Neural cell (in vitro differentiated cells): Measurements from ENCODE around the gene KDM4B. TPM values are rescaled to one million over a fixed set of nuclear protein-coding genes. Genes with fewer than 3 reads are reported as not detected.

Source experiments
- H2AFZ ChIP-seq: fragments of 200-600, 300-800 bp; sonication (generic), shearing (Covaris generic); 2 replicates; pipeline ENCODE4 v1.6.0; 2014; ENCODE audit warnings: low read depth, mild to moderate bottlenecking, antibody characterized with exemption, low read length, moderate library complexity
- H3F3A ChIP-seq: fragments of 200-600 bp; shearing (Covaris generic); 2 replicates; pipeline ENCODE4 v1.6.1; 2016; ENCODE audit warnings: mild to moderate bottlenecking, moderate library complexity, mixed read lengths, antibody characterized with exemption, low read length; ENCODE audit not compliant: insufficient read depth, poor library complexity, severe bottlenecking
- H3K27ac ChIP-seq: fragments of 200-600, 300-800 bp; sonication (generic), shearing (Covaris generic); 2 replicates; pipeline ENCODE4 v1.5.1; 2014; ENCODE audit warnings: mild to moderate bottlenecking, low read length, moderate library complexity
- H3K27me3 ChIP-seq: fragments of 300-800, 200-600 bp; sonication (generic), shearing (Covaris generic); 2 replicates; pipeline ENCODE4 v1.6.0; 2014; ENCODE audit warnings: mild to moderate bottlenecking, low read depth, low read length, moderate library complexity; ENCODE audit not compliant: insufficient read depth
- H3K36me3 ChIP-seq: fragments of 300-800, 200-600 bp; sonication (generic), shearing (Covaris generic); 2 replicates; pipeline ENCODE4 v1.5.1; 2014; ENCODE audit warnings: mild to moderate bottlenecking, antibody characterized with exemption, low read length, moderate library complexity; ENCODE audit not compliant: insufficient read depth
- H3K4me2 ChIP-seq: fragments of 300-800, 200-600 bp; sonication (generic), shearing (Covaris generic); 2 replicates; pipeline ENCODE4 v1.6.0; 2014; ENCODE audit warnings: mild to moderate bottlenecking, low read length
- H3K4me3 ChIP-seq: fragments of 300-800, 200-600 bp; sonication (generic), shearing (Covaris generic); 2 replicates; pipeline ENCODE4 v1.5.1; 2014; ENCODE audit warnings: mild to moderate bottlenecking, low read length, moderate library complexity
- H3K79me2 ChIP-seq: fragments of 200-600 bp; shearing (Covaris generic); replicated peaks from 2 replicates; pipeline ENCODE4 v1.6.0; 2014; ENCODE audit warnings: mild to moderate bottlenecking, low read length, moderate library complexity; ENCODE audit not compliant: insufficient read depth
- H3K9ac ChIP-seq: fragments of 300-800, 200-600 bp; sonication (generic), shearing (Covaris generic); 2 replicates; pipeline ENCODE4 v1.6.1; 2016; ENCODE audit warnings: mild to moderate bottlenecking, low read length, mixed read lengths
- H3K9me2 ChIP-seq: fragments of 200-600 bp; shearing (Covaris generic); 2 replicates; pipeline ENCODE4 v1.6.1; 2016; ENCODE audit warnings: mild to moderate bottlenecking, low read length, mixed read lengths; ENCODE audit not compliant: insufficient read depth
- H3K9me3 ChIP-seq: fragments of 200-600, 300-800 bp; sonication (generic), shearing (Covaris generic); 2 replicates; pipeline ENCODE4 v1.6.1; 2016; ENCODE audit warnings: mild to moderate bottlenecking, mixed run types, low read length, moderate library complexity, mixed read lengths
- H4K20me1 ChIP-seq: fragments of 200-600 bp; shearing (Covaris generic); 2 replicates; pipeline ENCODE4 v1.6.1; 2016; ENCODE audit warnings: mild to moderate bottlenecking, mixed run types; ENCODE audit not compliant: insufficient read depth
- CTCF ChIP-seq: fragments of 450-650 bp; IDR thresholded peaks from 2 replicates; pipeline ENCODE4 v1.5.1; 2014; ENCODE audit warnings: antibody characterized with exemption, mild to moderate bottlenecking, moderate library complexity; ENCODE audit not compliant: poor library complexity, severe bottlenecking
- EP300 ChIP-seq: fragments of 450-650 bp; conservative IDR thresholded peaks from 2 replicates; pipeline ENCODE4 v1.6.1; 2014; ENCODE audit warnings: antibody characterized with exemption, mild to moderate bottlenecking, moderate library complexity; ENCODE audit not compliant: poor library complexity, severe bottlenecking
- EZH2 ChIP-seq: fragments of 200-600, 300-800 bp; shearing (Covaris generic), sonication (generic); IDR thresholded peaks from 2 replicates; pipeline ENCODE4 v1.6.1; 2014; ENCODE audit warnings: antibody characterized with exemption, low read length, borderline replicate concordance, mild to moderate bottlenecking; ENCODE audit not compliant: insufficient read depth, poor library complexity, severe bottlenecking
- MXI1 ChIP-seq: fragments of 450-650 bp; conservative IDR thresholded peaks from 2 replicates; pipeline ENCODE4 v1.6.1; 2014; ENCODE audit warnings: antibody characterized with exemption, mild to moderate bottlenecking; ENCODE audit not compliant: poor library complexity, severe bottlenecking
- POLR2AphosphoS5 ChIP-seq: IDR thresholded peaks from 2 replicates; pipeline ENCODE4 v1.6.1; 2012
- RAD21 ChIP-seq: fragments of 450-650 bp; conservative IDR thresholded peaks from 2 replicates; pipeline ENCODE4 v1.6.1; 2014; ENCODE audit warnings: antibody characterized with exemption, mild to moderate bottlenecking, moderate library complexity
- REST ChIP-seq: IDR thresholded peaks from 2 replicates; pipeline ENCODE4 v1.6.1; 2012; ENCODE audit warnings: borderline replicate concordance
- SMC3 ChIP-seq: fragments of 450-650 bp; conservative IDR thresholded peaks from 2 replicates; pipeline ENCODE4 v1.6.1; 2014; ENCODE audit warnings: antibody characterized with exemption, mild to moderate bottlenecking, moderate library complexity; ENCODE audit not compliant: poor library complexity
- TAF1 ChIP-seq: IDR thresholded peaks from 2 replicates; pipeline ENCODE4 v1.6.1; 2012; ENCODE audit warnings: low read depth
- polyA plus RNA-seq: library from polyadenylated mRNA; depleted of rRNA; stranded (reverse); fragments of >200 nt; gene quantifications from 2 replicates; pipeline ENCODE4 v1.2.3, GENCODE V29; 2014

The KDM4B gene
- polyA plus RNA-seq, 1 donor from 2014 or later, result 19.1 TPM

DNA sequence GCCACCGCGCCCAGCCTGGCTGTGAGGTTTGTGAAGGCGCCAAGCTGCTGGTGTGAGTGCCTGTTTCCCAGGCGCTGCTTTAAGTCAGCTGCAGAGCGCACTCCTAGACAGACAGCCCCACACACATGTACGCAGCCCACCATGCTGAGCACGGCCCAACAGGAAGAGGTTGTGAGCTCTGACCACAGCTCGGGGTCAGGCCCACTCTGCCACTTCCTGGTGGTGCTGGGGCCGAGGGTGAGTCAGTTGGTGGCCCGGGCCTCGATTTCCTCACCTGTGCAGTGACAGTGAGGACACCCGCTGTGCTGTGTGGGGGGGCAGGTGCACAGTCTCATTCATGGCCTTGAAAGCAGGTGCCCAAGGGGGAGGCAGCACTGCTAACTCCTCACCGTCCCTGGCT lies 106.7 kb downstream of the KDM4B start:
- H4K20me1 ChIP-seq, result no peaks in the 10 kb centered on the region

DNA sequence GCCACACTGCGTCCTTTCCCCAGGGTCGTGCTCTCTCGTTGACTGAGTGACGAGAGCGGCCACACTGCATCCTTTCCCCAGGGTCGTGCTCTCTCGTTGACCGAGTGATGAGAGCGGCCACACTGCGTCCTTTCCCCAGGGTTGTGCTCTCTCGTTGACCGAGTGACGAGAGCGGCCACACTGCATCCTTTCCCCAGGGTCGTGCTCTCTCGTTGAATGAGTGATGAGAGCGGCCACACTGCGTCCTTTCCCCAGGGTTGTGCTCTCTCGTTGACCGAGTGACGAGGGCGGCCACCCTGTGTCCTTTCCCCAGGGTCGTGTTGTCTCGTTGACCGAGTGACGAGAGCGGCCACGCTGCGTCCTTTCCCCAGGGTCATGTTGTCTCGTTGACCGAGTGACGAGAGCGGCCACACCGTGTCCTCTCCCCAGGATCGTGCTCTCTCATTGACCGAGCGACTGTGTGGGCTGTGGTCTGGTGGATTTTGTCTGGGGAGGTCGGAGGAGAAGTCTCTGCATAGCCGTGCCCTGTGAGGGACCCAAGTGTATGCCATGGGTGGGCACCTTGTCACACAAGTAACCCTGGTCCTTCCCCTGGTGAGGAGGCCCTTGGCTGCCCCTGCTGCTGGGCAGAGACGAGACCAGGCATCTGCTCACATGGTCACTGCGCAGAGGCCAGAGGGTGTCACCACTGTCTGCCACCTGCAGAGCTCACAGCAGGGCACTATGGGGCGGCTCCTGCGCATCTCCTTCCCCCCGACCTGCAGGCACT lies 107.7 kb downstream of the KDM4B start:
- Histone ChIP-seq H3K9ac (peak overlapping the region; percentile 56), H3K9me3 (no peaks in the 10 kb centered on the region), H4K20me1 (no peaks in the 10 kb centered on the region), H3K27ac (peak overlapping the region; percentile 83), H3K27me3 (no peaks in the 10 kb centered on the region), H3F3A (no peaks in the 10 kb centered on the region), H2AFZ (no peak overlapping the region), H3K4me3 (no peak overlapping the region), H3K9me2 (no peaks in the 10 kb centered on the region), H3K36me3 (no peaks in the 10 kb centered on the region), H3K4me2 (no peak overlapping the region), H3K79me2 (no peaks in the 10 kb centered on the region)
- TF ChIP-seq MXI1, result no peak
- TF ChIP-seq EP300, result no peak
- no peak for TF ChIP-seq REST
- TF ChIP-seq SMC3, result no peak
- no peak for TF ChIP-seq TAF1

More for the DNA sequence above, 106.7 kb downstream of the KDM4B start:
- no peaks in the 10 kb centered on the region for H3K9me3 ChIP-seq
- H3K9ac ChIP-seq, result no peak overlapping the region
- no peaks in the 10 kb centered on the region for H3K9me2 ChIP-seq
- no peak overlapping the region for H3K27ac ChIP-seq
- H3K27me3 ChIP-seq, result no peaks in the 10 kb centered on the region
- TF ChIP-seq RAD21 (no peak), POLR2AphosphoS5 (no peak), EZH2 (no peak), SMC3 (no peak), REST (no peak), TAF1 (no peak), CTCF (no peak), MXI1 (no peak), EP300 (no peak)
- H3K79me2 ChIP-seq, result no peaks in the 10 kb centered on the region
- H2AFZ ChIP-seq, result no peak overlapping the region
- no peak overlapping the region for H3K4me2 ChIP-seq
- H3K4me3 ChIP-seq, result no peak overlapping the region
- H3F3A ChIP-seq, result no peaks in the 10 kb centered on the region
- no peaks in the 10 kb centered on the region for H3K36me3 ChIP-seq
